Neural cell (in vitro differentiated cells): ENCODE measurements around the gene RPL39L. TPM values are rescaled to one million over a fixed set of nuclear protein-coding genes. Genes with fewer than 3 reads are reported as not detected.

Source experiments
- H2AFZ ChIP-seq: fragments of 200-600, 300-800 bp; sonication (generic), shearing (Covaris generic); 2 replicates; pipeline ENCODE4 v1.6.0; 2014; ENCODE audit warnings: low read depth, mild to moderate bottlenecking, antibody characterized with exemption, low read length, moderate library complexity
- H3F3A ChIP-seq: fragments of 200-600 bp; shearing (Covaris generic); 2 replicates; pipeline ENCODE4 v1.6.1; 2016; ENCODE audit warnings: mild to moderate bottlenecking, moderate library complexity, mixed read lengths, antibody characterized with exemption, low read length; ENCODE audit not compliant: insufficient read depth, poor library complexity, severe bottlenecking
- H3K27ac ChIP-seq: fragments of 200-600, 300-800 bp; sonication (generic), shearing (Covaris generic); 2 replicates; pipeline ENCODE4 v1.5.1; 2014; ENCODE audit warnings: mild to moderate bottlenecking, low read length, moderate library complexity
- H3K27me3 ChIP-seq: fragments of 300-800, 200-600 bp; sonication (generic), shearing (Covaris generic); 2 replicates; pipeline ENCODE4 v1.6.0; 2014; ENCODE audit warnings: mild to moderate bottlenecking, low read depth, low read length, moderate library complexity; ENCODE audit not compliant: insufficient read depth
- H3K36me3 ChIP-seq: fragments of 300-800, 200-600 bp; sonication (generic), shearing (Covaris generic); 2 replicates; pipeline ENCODE4 v1.5.1; 2014; ENCODE audit warnings: mild to moderate bottlenecking, antibody characterized with exemption, low read length, moderate library complexity; ENCODE audit not compliant: insufficient read depth
- H3K4me2 ChIP-seq: fragments of 300-800, 200-600 bp; sonication (generic), shearing (Covaris generic); 2 replicates; pipeline ENCODE4 v1.6.0; 2014; ENCODE audit warnings: mild to moderate bottlenecking, low read length
- H3K4me3 ChIP-seq: fragments of 300-800, 200-600 bp; sonication (generic), shearing (Covaris generic); 2 replicates; pipeline ENCODE4 v1.5.1; 2014; ENCODE audit warnings: mild to moderate bottlenecking, low read length, moderate library complexity
- H3K79me2 ChIP-seq: fragments of 200-600 bp; shearing (Covaris generic); replicated peaks from 2 replicates; pipeline ENCODE4 v1.6.0; 2014; ENCODE audit warnings: mild to moderate bottlenecking, low read length, moderate library complexity; ENCODE audit not compliant: insufficient read depth
- H3K9ac ChIP-seq: fragments of 300-800, 200-600 bp; sonication (generic), shearing (Covaris generic); 2 replicates; pipeline ENCODE4 v1.6.1; 2016; ENCODE audit warnings: mild to moderate bottlenecking, low read length, mixed read lengths
- H3K9me2 ChIP-seq: fragments of 200-600 bp; shearing (Covaris generic); 2 replicates; pipeline ENCODE4 v1.6.1; 2016; ENCODE audit warnings: mild to moderate bottlenecking, low read length, mixed read lengths; ENCODE audit not compliant: insufficient read depth
- H3K9me3 ChIP-seq: fragments of 200-600, 300-800 bp; sonication (generic), shearing (Covaris generic); 2 replicates; pipeline ENCODE4 v1.6.1; 2016; ENCODE audit warnings: mild to moderate bottlenecking, mixed run types, low read length, moderate library complexity, mixed read lengths
- H4K20me1 ChIP-seq: fragments of 200-600 bp; shearing (Covaris generic); 2 replicates; pipeline ENCODE4 v1.6.1; 2016; ENCODE audit warnings: mild to moderate bottlenecking, mixed run types; ENCODE audit not compliant: insufficient read depth
- EP300 ChIP-seq: fragments of 450-650 bp; conservative IDR thresholded peaks from 2 replicates; pipeline ENCODE4 v1.6.1; 2014; ENCODE audit warnings: antibody characterized with exemption, mild to moderate bottlenecking, moderate library complexity; ENCODE audit not compliant: poor library complexity, severe bottlenecking
- EZH2 ChIP-seq: fragments of 200-600, 300-800 bp; shearing (Covaris generic), sonication (generic); IDR thresholded peaks from 2 replicates; pipeline ENCODE4 v1.6.1; 2014; ENCODE audit warnings: antibody characterized with exemption, low read length, borderline replicate concordance, mild to moderate bottlenecking; ENCODE audit not compliant: insufficient read depth, poor library complexity, severe bottlenecking
- MXI1 ChIP-seq: fragments of 450-650 bp; conservative IDR thresholded peaks from 2 replicates; pipeline ENCODE4 v1.6.1; 2014; ENCODE audit warnings: antibody characterized with exemption, mild to moderate bottlenecking; ENCODE audit not compliant: poor library complexity, severe bottlenecking
- POLR2AphosphoS5 ChIP-seq: IDR thresholded peaks from 2 replicates; pipeline ENCODE4 v1.6.1; 2012
- RAD21 ChIP-seq: fragments of 450-650 bp; conservative IDR thresholded peaks from 2 replicates; pipeline ENCODE4 v1.6.1; 2014; ENCODE audit warnings: antibody characterized with exemption, mild to moderate bottlenecking, moderate library complexity
- SMC3 ChIP-seq: fragments of 450-650 bp; conservative IDR thresholded peaks from 2 replicates; pipeline ENCODE4 v1.6.1; 2014; ENCODE audit warnings: antibody characterized with exemption, mild to moderate bottlenecking, moderate library complexity; ENCODE audit not compliant: poor library complexity
- TAF1 ChIP-seq: IDR thresholded peaks from 2 replicates; pipeline ENCODE4 v1.6.1; 2012; ENCODE audit warnings: low read depth
- polyA plus RNA-seq: library from polyadenylated mRNA; depleted of rRNA; stranded (reverse); fragments of >200 nt; gene quantifications from 2 replicates; pipeline ENCODE4 v1.2.3, GENCODE V29; 2014
- TF ChIP-seq, protein P1 (sequence below): IDR thresholded peaks from 2 replicates; pipeline ENCODE4 v1.6.1; 2012; ENCODE audit warnings: borderline replicate concordance
- TF ChIP-seq, protein P2 (sequence below): fragments of 450-650 bp; IDR thresholded peaks from 2 replicates; pipeline ENCODE4 v1.5.1; 2014; ENCODE audit warnings: antibody characterized with exemption, mild to moderate bottlenecking, moderate library complexity; ENCODE audit not compliant: poor library complexity, severe bottlenecking

RPL39L gene
- polyA plus RNA-seq, 1 donor from 2014 or later = 19.9 TPM

DNA sequence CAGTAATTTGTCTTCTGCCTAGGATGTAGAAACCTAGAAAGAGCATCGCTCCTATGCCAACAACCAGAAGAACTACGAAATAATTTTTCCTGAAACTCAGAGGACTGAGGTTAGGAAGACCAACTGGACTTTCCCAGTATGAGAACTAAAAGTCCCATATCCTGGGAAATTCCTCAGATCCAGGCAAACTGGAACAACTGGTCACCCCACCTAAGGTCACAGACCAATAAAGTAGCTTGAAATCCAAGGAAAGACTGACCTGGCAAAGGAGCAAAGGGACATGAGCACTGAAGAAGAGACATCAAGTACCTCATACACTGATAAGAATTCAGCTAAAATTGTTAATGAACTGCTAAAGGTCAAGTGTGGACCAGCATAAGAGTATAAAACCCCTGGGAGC is 6.6 kb downstream of the RPL39L start:
- H3K9me2 ChIP-seq = no peaks in the 10 kb centered on the region
- H3K79me2 ChIP-seq = no peaks in the 10 kb centered on the region
- H3K9me3 ChIP-seq = no peaks in the 10 kb centered on the region
- no peak overlapping the region for H3K27ac ChIP-seq
- H2AFZ ChIP-seq = no peak overlapping the region
- no peaks in the 10 kb centered on the region for H3F3A ChIP-seq
- H3K9ac ChIP-seq = no peak overlapping the region
- H3K4me2 ChIP-seq = no peak overlapping the region
- H3K27me3 ChIP-seq = no peaks in the 10 kb centered on the region
- TF ChIP-seq MXI1 (no peak), RAD21 (no peak), TAF1 (no peak), EP300 (no peak), POLR2AphosphoS5 (no peak), EZH2 (no peak), SMC3 (no peak)
- TF ChIP-seq, protein P1, sequence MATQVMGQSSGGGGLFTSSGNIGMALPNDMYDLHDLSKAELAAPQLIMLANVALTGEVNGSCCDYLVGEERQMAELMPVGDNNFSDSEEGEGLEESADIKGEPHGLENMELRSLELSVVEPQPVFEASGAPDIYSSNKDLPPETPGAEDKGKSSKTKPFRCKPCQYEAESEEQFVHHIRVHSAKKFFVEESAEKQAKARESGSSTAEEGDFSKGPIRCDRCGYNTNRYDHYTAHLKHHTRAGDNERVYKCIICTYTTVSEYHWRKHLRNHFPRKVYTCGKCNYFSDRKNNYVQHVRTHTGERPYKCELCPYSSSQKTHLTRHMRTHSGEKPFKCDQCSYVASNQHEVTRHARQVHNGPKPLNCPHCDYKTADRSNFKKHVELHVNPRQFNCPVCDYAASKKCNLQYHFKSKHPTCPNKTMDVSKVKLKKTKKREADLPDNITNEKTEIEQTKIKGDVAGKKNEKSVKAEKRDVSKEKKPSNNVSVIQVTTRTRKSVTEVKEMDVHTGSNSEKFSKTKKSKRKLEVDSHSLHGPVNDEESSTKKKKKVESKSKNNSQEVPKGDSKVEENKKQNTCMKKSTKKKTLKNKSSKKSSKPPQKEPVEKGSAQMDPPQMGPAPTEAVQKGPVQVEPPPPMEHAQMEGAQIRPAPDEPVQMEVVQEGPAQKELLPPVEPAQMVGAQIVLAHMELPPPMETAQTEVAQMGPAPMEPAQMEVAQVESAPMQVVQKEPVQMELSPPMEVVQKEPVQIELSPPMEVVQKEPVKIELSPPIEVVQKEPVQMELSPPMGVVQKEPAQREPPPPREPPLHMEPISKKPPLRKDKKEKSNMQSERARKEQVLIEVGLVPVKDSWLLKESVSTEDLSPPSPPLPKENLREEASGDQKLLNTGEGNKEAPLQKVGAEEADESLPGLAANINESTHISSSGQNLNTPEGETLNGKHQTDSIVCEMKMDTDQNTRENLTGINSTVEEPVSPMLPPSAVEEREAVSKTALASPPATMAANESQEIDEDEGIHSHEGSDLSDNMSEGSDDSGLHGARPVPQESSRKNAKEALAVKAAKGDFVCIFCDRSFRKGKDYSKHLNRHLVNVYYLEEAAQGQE = no peak
- TF ChIP-seq, protein P2, sequence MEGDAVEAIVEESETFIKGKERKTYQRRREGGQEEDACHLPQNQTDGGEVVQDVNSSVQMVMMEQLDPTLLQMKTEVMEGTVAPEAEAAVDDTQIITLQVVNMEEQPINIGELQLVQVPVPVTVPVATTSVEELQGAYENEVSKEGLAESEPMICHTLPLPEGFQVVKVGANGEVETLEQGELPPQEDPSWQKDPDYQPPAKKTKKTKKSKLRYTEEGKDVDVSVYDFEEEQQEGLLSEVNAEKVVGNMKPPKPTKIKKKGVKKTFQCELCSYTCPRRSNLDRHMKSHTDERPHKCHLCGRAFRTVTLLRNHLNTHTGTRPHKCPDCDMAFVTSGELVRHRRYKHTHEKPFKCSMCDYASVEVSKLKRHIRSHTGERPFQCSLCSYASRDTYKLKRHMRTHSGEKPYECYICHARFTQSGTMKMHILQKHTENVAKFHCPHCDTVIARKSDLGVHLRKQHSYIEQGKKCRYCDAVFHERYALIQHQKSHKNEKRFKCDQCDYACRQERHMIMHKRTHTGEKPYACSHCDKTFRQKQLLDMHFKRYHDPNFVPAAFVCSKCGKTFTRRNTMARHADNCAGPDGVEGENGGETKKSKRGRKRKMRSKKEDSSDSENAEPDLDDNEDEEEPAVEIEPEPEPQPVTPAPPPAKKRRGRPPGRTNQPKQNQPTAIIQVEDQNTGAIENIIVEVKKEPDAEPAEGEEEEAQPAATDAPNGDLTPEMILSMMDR = no peak
- no peak overlapping the region for H3K4me3 ChIP-seq
- H4K20me1 ChIP-seq = no peaks in the 10 kb centered on the region
- no peaks in the 10 kb centered on the region for H3K36me3 ChIP-seq

DNA sequence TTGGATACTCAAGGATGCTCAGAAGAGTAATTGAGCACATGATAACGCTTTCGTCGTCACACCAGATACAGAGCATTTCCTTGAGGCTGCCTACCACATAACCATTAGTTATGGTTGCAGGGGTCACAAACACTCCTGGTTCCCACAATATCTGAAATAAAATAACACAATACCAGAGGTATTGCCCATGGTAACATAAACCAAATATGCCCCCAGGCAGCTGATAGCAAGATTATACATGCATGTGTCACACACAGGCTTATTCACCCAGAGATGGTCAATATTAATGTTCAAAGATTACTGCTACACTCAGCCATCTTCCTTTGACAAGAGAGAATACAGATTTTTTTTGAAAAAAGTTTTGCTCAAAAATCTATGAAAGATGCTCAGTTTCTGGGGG is 7.3 kb downstream of the RPL39L start:
- H4K20me1 ChIP-seq = no peaks in the 10 kb centered on the region
- no peak overlapping the region for H3K9ac ChIP-seq
- H3F3A ChIP-seq = no peaks in the 10 kb centered on the region
- H3K27me3 ChIP-seq = no peaks in the 10 kb centered on the region
- no peaks in the 10 kb centered on the region for H3K9me3 ChIP-seq
- no peaks in the 10 kb centered on the region for H3K79me2 ChIP-seq
- no peak overlapping the region for H2AFZ ChIP-seq
- no peaks in the 10 kb centered on the region for H3K36me3 ChIP-seq
- no peak overlapping the region for H3K27ac ChIP-seq
- no peak overlapping the region for H3K4me3 ChIP-seq
- TF ChIP-seq MXI1 = no peak
- TF ChIP-seq, protein P2 = no peak
- TF ChIP-seq TAF1 = no peak
- TF ChIP-seq, protein P1 = no peak
- no peak for TF ChIP-seq EP300
- TF ChIP-seq RAD21 = no peak
- TF ChIP-seq POLR2AphosphoS5 = no peak
- TF ChIP-seq EZH2 = no peak
- no peak overlapping the region for H3K4me2 ChIP-seq
- no peaks in the 10 kb centered on the region for H3K9me2 ChIP-seq
